ENCODE measurements around the gene HTR1B. TPM values are rescaled to one million over a fixed set of nuclear protein-coding genes. Genes with fewer than 3 reads are reported as not detected.

Gene HTR1B
- total RNA-seq, 4 donors from 2014 or later = 0.13 TPM; not detected in 3

DNA sequence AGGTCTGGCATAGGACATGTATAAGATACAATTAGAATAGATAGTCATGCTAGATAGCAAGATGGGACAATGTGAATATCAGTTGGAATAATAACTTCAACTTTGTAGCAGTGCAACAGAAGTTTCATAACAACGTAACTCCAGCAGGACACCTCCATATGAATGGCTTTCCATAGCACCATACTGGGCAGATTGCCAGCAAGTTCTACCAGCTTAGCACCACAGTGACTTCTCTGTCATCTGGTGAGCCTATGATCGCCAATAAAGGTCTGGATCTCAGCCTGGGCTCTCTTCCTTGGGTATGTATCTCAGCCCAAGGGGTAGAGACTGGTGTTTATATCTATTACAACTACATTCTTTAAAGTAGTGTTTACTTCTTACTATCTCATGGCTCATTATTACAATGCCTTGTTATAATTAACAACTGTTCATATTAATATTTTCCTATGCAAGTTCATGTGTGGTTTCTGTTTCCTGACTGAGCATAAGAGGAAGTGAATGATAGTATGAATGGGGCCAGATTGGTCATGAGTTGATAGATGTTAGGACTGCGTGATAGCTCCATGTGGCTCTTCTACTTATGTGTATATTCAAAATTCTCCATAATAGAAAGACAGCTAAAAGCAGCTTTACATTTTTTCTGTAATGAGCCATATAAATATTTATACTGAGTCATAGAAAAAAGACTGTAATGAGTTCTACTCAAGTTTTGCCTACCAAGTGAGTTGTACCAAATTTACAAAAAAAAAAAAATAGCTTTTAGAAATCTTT is 22.9 kb downstream of the HTR1B start:
- Histone ChIP-seq H3K36me3 (no peaks in the 10 kb centered on the region), H3K4me1 (no peaks in the 10 kb centered on the region), H3K9me3 (no peaks in the 10 kb centered on the region), H3K27ac (no peak overlapping the region), H3K4me3 (replicated peaks in 1 of 3) (no peak overlapping the region), H3K27me3 (no peaks in the 10 kb centered on the region)
- TF ChIP-seq, protein P1, sequence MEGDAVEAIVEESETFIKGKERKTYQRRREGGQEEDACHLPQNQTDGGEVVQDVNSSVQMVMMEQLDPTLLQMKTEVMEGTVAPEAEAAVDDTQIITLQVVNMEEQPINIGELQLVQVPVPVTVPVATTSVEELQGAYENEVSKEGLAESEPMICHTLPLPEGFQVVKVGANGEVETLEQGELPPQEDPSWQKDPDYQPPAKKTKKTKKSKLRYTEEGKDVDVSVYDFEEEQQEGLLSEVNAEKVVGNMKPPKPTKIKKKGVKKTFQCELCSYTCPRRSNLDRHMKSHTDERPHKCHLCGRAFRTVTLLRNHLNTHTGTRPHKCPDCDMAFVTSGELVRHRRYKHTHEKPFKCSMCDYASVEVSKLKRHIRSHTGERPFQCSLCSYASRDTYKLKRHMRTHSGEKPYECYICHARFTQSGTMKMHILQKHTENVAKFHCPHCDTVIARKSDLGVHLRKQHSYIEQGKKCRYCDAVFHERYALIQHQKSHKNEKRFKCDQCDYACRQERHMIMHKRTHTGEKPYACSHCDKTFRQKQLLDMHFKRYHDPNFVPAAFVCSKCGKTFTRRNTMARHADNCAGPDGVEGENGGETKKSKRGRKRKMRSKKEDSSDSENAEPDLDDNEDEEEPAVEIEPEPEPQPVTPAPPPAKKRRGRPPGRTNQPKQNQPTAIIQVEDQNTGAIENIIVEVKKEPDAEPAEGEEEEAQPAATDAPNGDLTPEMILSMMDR (IDR thresholded peaks at IDR 0.05) = no peak
- no peak for TF ChIP-seq POLR2A (IDR thresholded peaks at IDR 0.05)
- intact Hi-C loops (cut with DNase I) = no loop called here
- no peak for DNase-seq
- WGBS, 2 donors = 79 to 84% methylated on average over 3 of the region's 3 CpGs

DNA sequence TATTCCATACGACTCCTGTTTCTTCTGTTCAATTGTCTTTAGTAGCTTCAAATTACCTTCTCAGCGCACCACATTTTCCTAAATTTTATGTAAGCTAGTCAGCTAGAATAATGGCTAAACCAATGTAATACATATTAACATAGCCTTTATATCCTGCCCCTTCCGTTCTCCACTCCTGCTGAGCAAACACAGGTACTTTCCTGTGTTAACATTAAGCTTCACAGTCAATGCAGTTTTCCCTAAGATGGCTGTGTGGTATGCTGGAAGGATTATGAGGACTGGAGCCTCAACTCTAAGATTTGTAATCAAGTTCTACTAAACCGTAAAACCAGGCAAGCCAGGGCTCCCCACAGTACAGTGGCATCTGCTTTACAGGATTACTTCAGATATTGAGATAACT is 29.4 kb downstream of the HTR1B start:
- intact Hi-C loops (cut with DNase I) = no loop called here
- no peaks in the 10 kb centered on the region for H3K36me3 ChIP-seq
- H3K27ac ChIP-seq = no peak overlapping the region
- WGBS, 2 donors = 74 to 76% methylated on average over 4 of the region's 4 CpGs
- no peak for TF ChIP-seq POLR2A (IDR thresholded peaks at IDR 0.05)
- TF ChIP-seq, protein P1 (IDR thresholded peaks at IDR 0.05) = no peak
- H3K9me3 ChIP-seq = no peaks in the 10 kb centered on the region
- DNase-seq = no peak
- no peak overlapping the region for H3K4me3 ChIP-seq (replicated peaks in 1 of 3)
- no peaks in the 10 kb centered on the region for H3K27me3 ChIP-seq
- no peaks in the 10 kb centered on the region for H3K4me1 ChIP-seq

DNA sequence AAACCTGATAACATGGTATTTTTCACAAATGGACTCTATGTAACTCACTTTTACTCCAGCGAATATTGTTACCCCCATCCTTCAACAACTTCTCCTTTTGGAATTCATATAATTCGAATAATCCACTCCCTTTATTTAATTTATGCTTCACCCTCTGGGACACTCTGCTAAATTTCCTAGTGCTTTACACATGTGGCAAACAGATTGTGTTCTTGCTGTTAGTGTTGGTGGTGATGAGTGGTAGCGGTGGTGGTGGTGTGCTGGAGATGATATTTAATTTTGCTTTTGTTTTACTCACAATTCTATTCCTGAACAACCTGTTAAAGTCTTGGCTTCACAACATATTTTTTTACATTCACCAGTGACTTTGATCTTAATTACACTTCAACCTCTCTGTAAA is 32.8 kb downstream of the HTR1B start:
- Histone ChIP-seq H3K9me3 (no peaks in the 10 kb centered on the region), H3K27me3 (no peaks in the 10 kb centered on the region), H3K4me3 (replicated peaks in 1 of 3) (no peak overlapping the region), H3K27ac (no peak overlapping the region), H3K4me1 (no peaks in the 10 kb centered on the region), H3K36me3 (no peaks in the 10 kb centered on the region)
- intact Hi-C loops (cut with DNase I) = no loop called here
- TF ChIP-seq, protein P1 (IDR thresholded peaks at IDR 0.05) = no peak
- TF ChIP-seq POLR2A (IDR thresholded peaks at IDR 0.05) = no peak
- DNase-seq = no peak
- WGBS, 2 donors = 89 to 92% methylated on average over 3 of the region's 3 CpGs

DNA sequence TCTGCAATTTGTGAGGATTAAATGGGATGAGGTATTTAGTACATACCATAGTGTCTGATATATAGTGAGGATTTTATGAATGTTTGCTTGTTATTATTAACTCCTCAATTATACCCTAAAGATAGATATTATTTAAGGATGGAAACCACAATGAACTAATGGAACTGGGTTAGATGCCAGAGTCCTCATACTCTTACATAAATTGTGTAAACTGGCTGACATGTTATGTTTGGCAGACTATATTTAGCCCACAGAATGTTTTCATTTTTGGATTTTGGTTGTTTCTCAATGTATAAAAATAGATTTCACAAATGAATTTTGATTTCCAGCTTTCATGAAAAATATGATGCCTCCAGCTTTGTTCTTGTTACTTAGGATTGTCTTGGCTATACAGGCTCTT is 37.6 kb downstream of the HTR1B start:
- Histone ChIP-seq H3K9me3 (no peaks in the 10 kb centered on the region), H3K36me3 (no peaks in the 10 kb centered on the region), H3K27me3 (no peaks in the 10 kb centered on the region), H3K4me1 (no peaks in the 10 kb centered on the region), H3K27ac (no peak overlapping the region), H3K4me3 (replicated peaks in 1 of 3) (no peak overlapping the region)
- TF ChIP-seq, protein P1 (IDR thresholded peaks at IDR 0.05) = no peak
- no peak for TF ChIP-seq POLR2A (IDR thresholded peaks at IDR 0.05)
- DNase-seq = no peak
- intact Hi-C loops (cut with DNase I) = no loop called here

DNA sequence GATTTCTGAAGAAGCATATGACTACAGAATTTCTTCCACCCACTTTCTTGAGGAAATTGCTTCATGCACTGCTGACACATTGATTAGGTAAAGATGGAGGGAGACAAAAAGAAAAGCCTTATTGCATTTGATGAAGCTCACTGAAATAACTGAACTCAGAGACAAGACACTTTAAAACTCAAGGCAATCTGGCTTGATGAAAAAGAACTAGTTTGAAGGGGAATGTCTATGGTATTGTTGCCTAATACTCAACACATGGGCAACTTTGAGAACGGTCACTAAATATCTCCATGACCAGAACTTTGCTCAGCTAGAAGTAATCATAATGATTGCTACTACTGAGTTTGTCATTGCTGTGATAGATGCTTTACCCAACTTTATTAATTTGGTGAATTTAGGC is 38.1 kb downstream of the HTR1B start:
- no peak overlapping the region for H3K4me3 ChIP-seq (replicated peaks in 1 of 3)
- no peaks in the 10 kb centered on the region for H3K27me3 ChIP-seq
- DNase-seq = no peak
- no peak overlapping the region for H3K27ac ChIP-seq
- no peaks in the 10 kb centered on the region for H3K36me3 ChIP-seq
- intact Hi-C loops (cut with DNase I) = no loop called here
- no peaks in the 10 kb centered on the region for H3K9me3 ChIP-seq
- 59 to 65% methylated on average over 1 of the region's 1 CpG for WGBS, 2 donors
- TF ChIP-seq, protein P1 (IDR thresholded peaks at IDR 0.05) = no peak
- no peak for TF ChIP-seq POLR2A (IDR thresholded peaks at IDR 0.05)
- no peaks in the 10 kb centered on the region for H3K4me1 ChIP-seq
